Prostate gland (tissue), 2 donors: ENCODE measurements around the gene KRTAP20-4. TPM values are rescaled to one million over a fixed set of nuclear protein-coding genes. Genes with fewer than 3 reads are reported as not detected.

Experiments
- DNase-seq: peaks from one replicate; pipeline ENCODE4 v3.0.0-alpha.2; 2019; ENCODE audit warnings: low spot score
- H3K27ac ChIP-seq, 2 donors: fragments of 200-600 bp; sonication (generic); 2 replicates each; pipeline ENCODE4 v1.5.1; 2017 to 2019
- H3K27me3 ChIP-seq: fragments of 200-600 bp; sonication (generic); replicated peaks from 2 replicates; pipeline ENCODE4 v1.5.1; 2019; ENCODE audit not compliant: insufficient read depth
- H3K36me3 ChIP-seq, 2 donors: fragments of 200-600 bp; sonication (generic); 1 replicate in 1 of 2; 2 replicates in 1 of 2; pipeline versions ENCODE4 v1.5.1 to v1.8.1; 2017 to 2019
- H3K4me1 ChIP-seq: fragments of 200-600 bp; sonication (generic); replicated peaks from 2 replicates; pipeline ENCODE4 v1.5.1; 2019
- H3K4me3 ChIP-seq, 2 donors: fragments of 200-600 bp; sonication (generic); 2 replicates each; pipeline ENCODE4 v1.5.1; 2017 to 2019
- H3K9me3 ChIP-seq: fragments of 200-600 bp; sonication (generic); 2 replicates; pipeline ENCODE4 v1.5.1; 2017
- CTCF ChIP-seq, 4 experiments: fragments of 200-600 bp in 2 of 4; fragments of 450-650 bp in 2 of 4; sonication (generic) in 2 of 4; IDR thresholded peaks; 1 replicate in 3 of 4; 2 replicates in 1 of 4; pipeline ENCODE4 v1.5.1; 2016 to 2019; ENCODE audit warnings: antibody characterized with exemption in 4 of 4, mild to moderate bottlenecking in 2 of 4, moderate library complexity in 2 of 4
- POLR2A ChIP-seq: fragments of 450-650 bp; IDR thresholded peaks from one replicate; pipeline ENCODE4 v1.6.1; 2016; ENCODE audit warnings: antibody characterized with exemption, mild to moderate bottlenecking
- POLR2AphosphoS5 ChIP-seq: sonication (generic); formaldehyde crosslinking; IDR thresholded peaks from one replicate; pipeline ENCODE4 v1.6.1; 2017; ENCODE audit warnings: antibody characterized with exemption
- WGBS: methylation state at CpG from one replicate; pipeline ENCODE4 v1.1.5; 2018; 5-methylcytosine and 5-hydroxymethylcytosine counted together
- intact Hi-C: fragments of 100-400 bp; cut with DNase I; formaldehyde crosslinking; loops from one replicate; pipeline ENCODE4 v1.14.2; 2022
- total RNA-seq, 2 donors: library from RNA; depleted of rRNA; stranded (reverse); fragments of >200 nt; gene quantifications; one replicate each; pipeline ENCODE4 v1.1.0, GENCODE V29; 2016

The KRTAP20-4 gene
- total RNA-seq, 2 donors from 2014 or later, result not detected

GRCh38 chr21:30623362-30623761, 2.9 kb downstream of the KRTAP20-4 start:
- WGBS, result 96% methylated on average over 3 of the region's 3 CpGs

GRCh38 chr21:30625449-30626165, 5.2 kb downstream of the KRTAP20-4 start:
- Histone ChIP-seq H3K36me3 (no peaks in the 10 kb centered on the region), H3K27ac (no peak overlapping the region), H3K4me1 (no peaks in the 10 kb centered on the region), H3K27me3 (no peaks in the 10 kb centered on the region), H3K9me3 (no peaks in the 10 kb centered on the region), H3K4me3 (no peak overlapping the region)
- TF ChIP-seq POLR2A (no peak), CTCF (IDR thresholded peaks at IDR 0.05) (no peak), POLR2AphosphoS5 (no peak)
- WGBS, result 91% methylated on average over 4 of the region's 4 CpGs
- DNase-seq, result no peak
- intact Hi-C loops, result no loop called here

More at GRCh38 chr21:30623362-30623761, 2.9 kb downstream of the KRTAP20-4 start:
- intact Hi-C loops, result no loop called here
- Histone ChIP-seq H3K4me3 (no peak overlapping the region), H3K27me3 (no peaks in the 10 kb centered on the region), H3K4me1 (no peaks in the 10 kb centered on the region), H3K9me3 (no peaks in the 10 kb centered on the region), H3K36me3 (no peaks in the 10 kb centered on the region), H3K27ac (no peak overlapping the region)
- DNase-seq, result no peak
- TF ChIP-seq CTCF (IDR thresholded peaks at IDR 0.05) (no peak), POLR2A (no peak), POLR2AphosphoS5 (no peak)

- Histone ChIP-seq H3K36me3 (no peaks in the 10 kb centered on the region), H3K9me3 (no peaks in the 10 kb centered on the region), H3K27me3 (no peaks in the 10 kb centered on the region), H3K4me3 (no peak overlapping the region), H3K4me1 (no peaks in the 10 kb centered on the region), H3K27ac (no peak overlapping the region)
- no peak for TF ChIP-seq POLR2A
- no peak for TF ChIP-seq CTCF (IDR thresholded peaks at IDR 0.05)
- TF ChIP-seq POLR2AphosphoS5, result no peak
- WGBS, result 92% methylated on average over 4 of the region's 4 CpGs
- no peak for DNase-seq
- intact Hi-C loops, result no loop called here
Observed at GRCh38 chr21:30628109-30628508, 7.7 kb downstream of the KRTAP20-4 start.

GRCh38 chr21:30629200-30629599, 8.8 kb downstream of the KRTAP20-4 start:
- no peak for DNase-seq
- no peak overlapping the region for H3K27ac ChIP-seq
- no peak for TF ChIP-seq POLR2AphosphoS5
- TF ChIP-seq CTCF (IDR thresholded peaks at IDR 0.05), result no peak
- no peak for TF ChIP-seq POLR2A
- H3K4me1 ChIP-seq, result no peaks in the 10 kb centered on the region
- H3K4me3 ChIP-seq, result no peak overlapping the region
- H3K9me3 ChIP-seq, result no peaks in the 10 kb centered on the region
- intact Hi-C loops, result no loop called here
- H3K36me3 ChIP-seq, result no peaks in the 10 kb centered on the region
- H3K27me3 ChIP-seq, result no peaks in the 10 kb centered on the region
- 68% methylated on average over 1 of the region's 1 CpG for WGBS

- DNase-seq, result no peak
- Histone ChIP-seq H3K27me3 (no peaks in the 10 kb centered on the region), H3K4me3 (no peak within 1 kb of the TSS), H3K4me1 (no peaks in the 10 kb centered on the region), H3K36me3 (no peaks in the 10 kb centered on the region), H3K27ac (no peak within 1 kb of the TSS), H3K9me3 (no peaks in the 10 kb centered on the region)
- intact Hi-C loops, result no loop called here
- TF ChIP-seq CTCF (IDR thresholded peaks at IDR 0.05), result no peak
- no peak for TF ChIP-seq POLR2AphosphoS5
- no peak for TF ChIP-seq POLR2A
- WGBS, result 81% methylated on average over 1 of the region's 1 CpG
Observed at GRCh38 chr21:30634906-30635305, 14.5 kb downstream of the KRTAP20-4 start, which contains the start of gene KRTAP20-2. TSS of gene KRTAP20-2 (plus strand) at chr21:30635206. CDS start at chr21:30635264, 58 bp downstream.
